Stimulated activated CD8-positive, alpha-beta memory T cell treated with anti-CD3 and anti-CD28 coated beads, Interleukin-2, amount 100 ng/mL, for 48 hours (primary cell): ENCODE measurements around the gene PAPOLG.
"Not testable (repeated sequence)": the region's sequence is repeated elsewhere in the genome, so short reads cannot be mapped to it uniquely, and the experiment has no call there.

Experiments used
- DNase-seq, 2 donors: peaks; one replicate each; pipeline ENCODE4 v3.0.0-alpha.2; 2020; ENCODE audit warnings: low read depth in 2 of 2

Gene PAPOLG

GRCh38 chr2:60822987-60823386, 66.9 kb downstream of the PAPOLG start:
- no peak for DNase-seq

- DNase-seq = no peak
These were observed 67.7 kb downstream of the PAPOLG start for GRCh38 chr2:60823694-60824305.

GRCh38 chr2:60825666-60826065, 69.6 kb downstream of the PAPOLG start:
- DNase-seq = no peak

- DNase-seq = no peak
These were observed 70.0 kb downstream of the PAPOLG start for GRCh38 chr2:60826111-60826510.

GRCh38 chr2:60826860-60827259, 70.8 kb downstream of the PAPOLG start:
- DNase-seq = not testable (repeated sequence)

GRCh38 chr2:60827369-60827768, 71.3 kb downstream of the PAPOLG start:
- DNase-seq = no peak

- DNase-seq = no peak
These were observed 74.9 kb downstream of the PAPOLG start for GRCh38 chr2:60830991-60831390.

GRCh38 chr2:60831921-60832320, 75.9 kb downstream of the PAPOLG start:
- no peak for DNase-seq

- no peak for DNase-seq
These were observed 76.6 kb downstream of the PAPOLG start for GRCh38 chr2:60832621-60833020.

GRCh38 chr2:60834270-60834717, 78.2 kb downstream of the PAPOLG start:
- DNase-seq = no peak

GRCh38 chr2:60836491-60836890, 80.4 kb downstream of the PAPOLG start:
- no peak for DNase-seq

- no peak for DNase-seq
These were observed 81.1 kb downstream of the PAPOLG start for GRCh38 chr2:60837123-60837522.

GRCh38 chr2:60838481-60838880, 82.4 kb downstream of the PAPOLG start:
- DNase-seq = no peak

GRCh38 chr2:60839126-60839813, 83.2 kb downstream of the PAPOLG start:
- no peak for DNase-seq

- DNase-seq = no peak
These were observed 84.8 kb downstream of the PAPOLG start for GRCh38 chr2:60840880-60841279.

GRCh38 chr2:60843006-60843405, 86.9 kb downstream of the PAPOLG start:
- DNase-seq = no peak

- no peak for DNase-seq
These were observed 88.0 kb downstream of the PAPOLG start for GRCh38 chr2:60844105-60844504.

GRCh38 chr2:60847854-60848253, 91.8 kb downstream of the PAPOLG start:
- DNase-seq = no peak
